ENCODE data around the gene DRC3.

The DRC3 gene

GRCh38 chr17:17965152-17965721, 7.4 kb upstream of the DRC3 start:
- DNase-seq (ENCODE audit: low read depth in 2 of 2), result no peak

- DNase-seq (ENCODE audit: low read depth in 2 of 2), result no peak
These were observed 6.3 kb upstream of the DRC3 start for GRCh38 chr17:17966399-17966798.

- no peak for DNase-seq (ENCODE audit: low read depth in 2 of 2)
These were observed 1.8 kb upstream of the DRC3 start for GRCh38 chr17:17970699-17971430.

GRCh38 chr17:17971431-17972125, 1.1 kb upstream of the DRC3 start:
- no peak for DNase-seq (ENCODE audit: low read depth in 2 of 2)

GRCh38 chr17:17972952-17973254, 241 bp downstream of the DRC3 start:
- DNase-seq (ENCODE audit: low read depth in 2 of 2), result no peak

- DNase-seq (ENCODE audit: low read depth in 2 of 2), result no peak
These were observed 2.8 kb downstream of the DRC3 start for GRCh38 chr17:17975436-17975835.

GRCh38 chr17:17976931-17977570, 4.4 kb downstream of the DRC3 start:
- DNase-seq (ENCODE audit: low read depth in 2 of 2), result no peak

- no peak for DNase-seq (ENCODE audit: low read depth in 2 of 2)
These were observed 6.1 kb downstream of the DRC3 start for GRCh38 chr17:17978481-17979424.

GRCh38 chr17:17979778-17980177, 7.1 kb downstream of the DRC3 start:
- DNase-seq (ENCODE audit: low read depth in 2 of 2), result no peak

GRCh38 chr17:17981330-17981729, 8.7 kb downstream of the DRC3 start:
- no peak for DNase-seq (ENCODE audit: low read depth in 2 of 2)

- DNase-seq (ENCODE audit: low read depth in 2 of 2), result no peak
These were observed 10.1 kb downstream of the DRC3 start for GRCh38 chr17:17982801-17983200.

- DNase-seq (ENCODE audit: low read depth in 2 of 2), result no peak
These were observed 10.7 kb downstream of the DRC3 start for GRCh38 chr17:17983376-17983775.

- DNase-seq (ENCODE audit: low read depth in 2 of 2), result no peak
These were observed 11.1 kb downstream of the DRC3 start for GRCh38 chr17:17983776-17984175.

- DNase-seq (ENCODE audit: low read depth in 2 of 2), result no peak
These were observed 12.5 kb downstream of the DRC3 start for GRCh38 chr17:17985153-17985552.

GRCh38 chr17:17985555-17985954, 12.9 kb downstream of the DRC3 start:
- DNase-seq (ENCODE audit: low read depth in 2 of 2), result no peak

- no peak for DNase-seq (ENCODE audit: low read depth in 2 of 2)
These were observed 14.7 kb downstream of the DRC3 start for GRCh38 chr17:17987187-17987896.

- no peak for DNase-seq (ENCODE audit: low read depth in 2 of 2)
These were observed 15.2 kb downstream of the DRC3 start for GRCh38 chr17:17987901-17988300.

- DNase-seq (ENCODE audit: low read depth in 2 of 2), result no peak
These were observed 15.8 kb downstream of the DRC3 start for GRCh38 chr17:17988427-17988945.

GRCh38 chr17:17989081-17989480, 16.4 kb downstream of the DRC3 start:
- DNase-seq (ENCODE audit: low read depth in 2 of 2), result no peak

GRCh38 chr17:17989618-17990017, 17.0 kb downstream of the DRC3 start:
- DNase-seq (ENCODE audit: low read depth in 2 of 2), result no peak

- DNase-seq (ENCODE audit: low read depth in 2 of 2), result no peak
These were observed 17.6 kb downstream of the DRC3 start for GRCh38 chr17:17990282-17990681.
